ENCODE measurements around the gene SH3BP1.

SH3BP1 gene

GRCh38 chr22:37663521-37664140 lies 24.2 kb downstream of the SH3BP1 start:
- H3K27ac ChIP-seq (ENCODE audit: low read length) = no peak overlapping the region
- H3K9ac ChIP-seq (ENCODE audit: low read depth, low read length) = no peak overlapping the region
- no peaks in the 10 kb centered on the region for H3K27me3 ChIP-seq (ENCODE audit: insufficient read depth, low read length)
- H3K9me3 ChIP-seq (ENCODE audit: insufficient read depth, low read depth, low read length) = no peaks in the 10 kb centered on the region
- peaks cover 4% of the 10 kb centered on the region; the same call in 1 of the 2 replicates for H3K4me1 ChIP-seq (ENCODE audit: insufficient read depth, low read length)
- H3K36me3 ChIP-seq (ENCODE audit: insufficient read depth, low read depth, low read length) = peaks cover 26% of the 10 kb centered on the region; the same call in 1 of the 2 replicates
- no peak overlapping the region for H3K4me3 ChIP-seq (ENCODE audit: low read length)

- Histone ChIP-seq H3K4me3 (ENCODE audit: low read length) (no peak overlapping the region), H3K4me1 (ENCODE audit: insufficient read depth, low read length) (peaks cover 3% of the 10 kb centered on the region; the same call in 1 of the 2 replicates), H3K9ac (ENCODE audit: low read depth, low read length) (no peak overlapping the region), H3K27me3 (ENCODE audit: insufficient read depth, low read length) (no peaks in the 10 kb centered on the region), H3K9me3 (ENCODE audit: insufficient read depth, low read depth, low read length) (no peaks in the 10 kb centered on the region), H3K36me3 (ENCODE audit: insufficient read depth, low read depth, low read length) (peaks cover 26% of the 10 kb centered on the region; the same call in 1 of the 2 replicates), H3K27ac (ENCODE audit: low read length) (no peak overlapping the region)
Observed at GRCh38 chr22:37664249-37665101, 25.0 kb downstream of the SH3BP1 start.

GRCh38 chr22:37665487-37665886 lies 26.0 kb downstream of the SH3BP1 start:
- Histone ChIP-seq H3K9me3 (ENCODE audit: insufficient read depth, low read depth, low read length) (no peaks in the 10 kb centered on the region), H3K27me3 (ENCODE audit: insufficient read depth, low read length) (no peaks in the 10 kb centered on the region), H3K27ac (ENCODE audit: low read length) (no peak overlapping the region), H3K4me1 (ENCODE audit: insufficient read depth, low read length) (no peaks in the 10 kb centered on the region; the same call in 1 of the 2 replicates), H3K36me3 (ENCODE audit: insufficient read depth, low read depth, low read length) (peaks cover 26% of the 10 kb centered on the region; the same call in 1 of the 2 replicates), H3K4me3 (ENCODE audit: low read length) (no peak overlapping the region), H3K9ac (ENCODE audit: low read depth, low read length) (no peak overlapping the region)

- no peaks in the 10 kb centered on the region for H3K9me3 ChIP-seq (ENCODE audit: insufficient read depth, low read depth, low read length)
- peaks cover 26% of the 10 kb centered on the region; the same call in 1 of the 2 replicates for H3K36me3 ChIP-seq (ENCODE audit: insufficient read depth, low read depth, low read length)
- no peak overlapping the region for H3K9ac ChIP-seq (ENCODE audit: low read depth, low read length)
- H3K27me3 ChIP-seq (ENCODE audit: insufficient read depth, low read length) = no peaks in the 10 kb centered on the region
- H3K4me1 ChIP-seq (ENCODE audit: insufficient read depth, low read length) = no peaks in the 10 kb centered on the region; the same call in 1 of the 2 replicates
- no peak overlapping the region for H3K4me3 ChIP-seq (ENCODE audit: low read length)
- no peak overlapping the region for H3K27ac ChIP-seq (ENCODE audit: low read length)
Observed at GRCh38 chr22:37669586-37669985, 30.1 kb downstream of the SH3BP1 start.

GRCh38 chr22:37672206-37672919 lies 32.9 kb downstream of the SH3BP1 start:
- H3K27me3 ChIP-seq (ENCODE audit: insufficient read depth, low read length) = peaks cover 18% of the 10 kb centered on the region; the same call in 1 of the 2 replicates
- H3K4me1 ChIP-seq (ENCODE audit: insufficient read depth, low read length) = peaks cover 4% of the 10 kb centered on the region; the same call in 1 of the 2 replicates
- H3K27ac ChIP-seq (ENCODE audit: low read length) = no peak overlapping the region
- H3K9me3 ChIP-seq (ENCODE audit: insufficient read depth, low read depth, low read length) = no peaks in the 10 kb centered on the region
- H3K36me3 ChIP-seq (ENCODE audit: insufficient read depth, low read depth, low read length) = no peaks in the 10 kb centered on the region
- no peak overlapping the region for H3K9ac ChIP-seq (ENCODE audit: low read depth, low read length)
- H3K4me3 ChIP-seq (ENCODE audit: low read length) = no peak overlapping the region

- H3K4me1 ChIP-seq (ENCODE audit: insufficient read depth, low read length) = peaks cover 4% of the 10 kb centered on the region; the same call in 1 of the 2 replicates
Observed at GRCh38 chr22:37672920-37673455, 33.5 kb downstream of the SH3BP1 start.

GRCh38 chr22:37674248-37674647 lies 34.8 kb downstream of the SH3BP1 start:
- Histone ChIP-seq H3K27me3 (ENCODE audit: insufficient read depth, low read length) (peaks cover 18% of the 10 kb centered on the region; the same call in 1 of the 2 replicates), H3K36me3 (ENCODE audit: insufficient read depth, low read depth, low read length) (no peaks in the 10 kb centered on the region), H3K27ac (ENCODE audit: low read length) (no peak overlapping the region), H3K4me1 (ENCODE audit: insufficient read depth, low read length) (peaks cover 4% of the 10 kb centered on the region; the same call in 1 of the 2 replicates), H3K9me3 (ENCODE audit: insufficient read depth, low read depth, low read length) (no peaks in the 10 kb centered on the region), H3K4me3 (ENCODE audit: low read length) (no peak overlapping the region), H3K9ac (ENCODE audit: low read depth, low read length) (no peak overlapping the region)

More at GRCh38 chr22:37672920-37673455, 33.5 kb downstream of the SH3BP1 start:
- Histone ChIP-seq H3K9me3 (ENCODE audit: insufficient read depth, low read depth, low read length) (no peaks in the 10 kb centered on the region), H3K4me3 (ENCODE audit: low read length) (no peak overlapping the region), H3K27me3 (ENCODE audit: insufficient read depth, low read length) (peaks cover 18% of the 10 kb centered on the region; the same call in 1 of the 2 replicates), H3K9ac (ENCODE audit: low read depth, low read length) (no peak overlapping the region), H3K27ac (ENCODE audit: low read length) (no peak overlapping the region), H3K36me3 (ENCODE audit: insufficient read depth, low read depth, low read length) (no peaks in the 10 kb centered on the region)

- H3K4me1 ChIP-seq (ENCODE audit: insufficient read depth, low read length) = peaks cover 4% of the 10 kb centered on the region; the same call in 1 of the 2 replicates
- H3K27me3 ChIP-seq (ENCODE audit: insufficient read depth, low read length) = peaks cover 18% of the 10 kb centered on the region; the same call in 1 of the 2 replicates
- H3K9me3 ChIP-seq (ENCODE audit: insufficient read depth, low read depth, low read length) = no peaks in the 10 kb centered on the region
- peak within 1 kb of the TSS; percentile 63; the same call in 1 of the 2 replicates for H3K4me3 ChIP-seq (ENCODE audit: low read length)
- peak within 1 kb of the TSS; percentile 16; the same call in 1 of the 2 replicates for H3K9ac ChIP-seq (ENCODE audit: low read depth, low read length)
- no peaks in the 10 kb centered on the region for H3K36me3 ChIP-seq (ENCODE audit: insufficient read depth, low read depth, low read length)
- no peak within 1 kb of the TSS for H3K27ac ChIP-seq (ENCODE audit: low read length)
Observed at GRCh38 chr22:37674951-37675929, 35.8 kb downstream of the SH3BP1 start, which contains the start of gene LGALS1. Gene LGALS1, plus strand, starts transcription at chr22:37675636. Its CDS starts 67 bp downstream, at chr22:37675703.

GRCh38 chr22:37675930-37676735 lies 36.7 kb downstream of the SH3BP1 start:
- Histone ChIP-seq H3K9me3 (ENCODE audit: insufficient read depth, low read depth, low read length) (no peaks in the 10 kb centered on the region), H3K9ac (ENCODE audit: low read depth, low read length) (peak overlapping the region; percentile 16; the same call in 1 of the 2 replicates), H3K27me3 (ENCODE audit: insufficient read depth, low read length) (peaks cover 18% of the 10 kb centered on the region; the same call in 1 of the 2 replicates), H3K36me3 (ENCODE audit: insufficient read depth, low read depth, low read length) (no peaks in the 10 kb centered on the region), H3K27ac (ENCODE audit: low read length) (no peak overlapping the region), H3K4me1 (ENCODE audit: insufficient read depth, low read length) (peaks cover 4% of the 10 kb centered on the region; the same call in 1 of the 2 replicates), H3K4me3 (ENCODE audit: low read length) (peak overlapping the region; percentile 63; the same call in 1 of the 2 replicates)

All from iPS-20b (cell line).